IMR-90 (cell line): ENCODE data around the gene ANXA1.

Experiments used
- CTCF ChIP-seq: conservative IDR thresholded peaks from 2 replicates; pipeline ENCODE4 v1.5.1; 2012; ENCODE audit warnings: mild to moderate bottlenecking, low read depth, low read length, improper control_type of control experiment
- USF2 ChIP-seq: fragments of 150-350 bp; IDR thresholded peaks from 2 replicates; pipeline ENCODE4 v1.6.1; 2017; ENCODE audit warnings: mild to moderate bottlenecking, antibody characterized with exemption, low read length, low read depth

GRCh38 chr9:73104921-73105320 is 46.7 kb upstream of the ANXA1 start:
- TF ChIP-seq CTCF, result no peak
- no peak for TF ChIP-seq USF2
